ENCODE data around the gene CADM4. TPM values are rescaled to one million over a fixed set of nuclear protein-coding genes. Genes with fewer than 3 reads are reported as not detected.

CADM4 gene
- total RNA-seq, 1 experiment from 2014 or later, result 28.7 TPM

DNA sequence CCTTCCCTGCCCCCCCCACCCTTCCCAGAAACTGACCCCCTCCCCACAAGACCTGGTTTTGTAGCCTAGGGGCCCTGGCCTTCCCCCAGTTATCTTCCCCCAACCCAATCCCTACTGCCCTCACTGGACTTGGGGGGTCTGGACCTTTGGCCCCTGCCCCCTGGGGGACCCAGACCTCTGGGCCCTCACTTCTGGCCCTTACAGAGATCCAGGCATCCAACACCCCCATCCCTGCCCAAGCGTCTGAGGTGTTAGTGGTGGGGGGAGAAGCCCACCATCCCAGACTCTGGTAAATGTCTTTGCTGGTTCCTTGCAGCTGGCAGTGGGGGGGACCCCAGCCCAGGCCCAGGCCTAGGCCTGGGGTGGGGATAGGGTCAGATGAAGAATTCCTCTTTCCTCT is 16.7 kb downstream of the CADM4 start:
- BruUV-seq (replicated peaks), result no TSS peak
- Histone ChIP-seq H4K20me1 (ENCODE audit: insufficient read depth) (no peaks in the 10 kb centered on the region), H3K4me2 (ENCODE audit: low read length) (no peak overlapping the region), H3K9me3 (ENCODE audit: control insufficient read depth in 1 of 2, insufficient read depth in 1 of 2, low read depth in 1 of 2, low read length in 2 of 2) (no peaks in the 10 kb centered on the region), H3K79me2 (ENCODE audit: insufficient read depth, low read length) (peaks cover 13% of the 10 kb centered on the region), H3K4me3 (replicated peaks in 1 of 2; ENCODE audit: low read depth in 1 of 2, low read length in 2 of 2) (no peak overlapping the region), H3K9ac (ENCODE audit: low read length) (no peak overlapping the region), H3K27me3 (ENCODE audit: insufficient read depth, low read length) (no peaks in the 10 kb centered on the region), H3K4me1 (ENCODE audit: control insufficient read depth in 1 of 2, insufficient read depth in 2 of 2, low read length in 2 of 2) (peaks cover 19 to 39% of the 10 kb centered on the region in 2 experiments), H3K27ac (ENCODE audit: low read depth, low read length) (no peak overlapping the region; the same call in 1 of the 2 replicates), H2AFZ (ENCODE audit: low read depth, low read length, poor library complexity, severe bottlenecking) (no peak overlapping the region), H3K9me2 (ENCODE audit: insufficient read depth) (no peaks in the 10 kb centered on the region), H3K36me3 (ENCODE audit: control insufficient read depth in 1 of 2, insufficient read depth in 2 of 2, low read length in 2 of 2) (no peaks in the 10 kb centered on the region)
- intact Hi-C loops (cut with micrococcal nuclease), result no loop called here
- TF ChIP-seq FOSL1 (IDR thresholded peaks at IDR 0.05; ENCODE audit: low read depth) (no peak), EZH2 (IDR thresholded peaks at IDR 0.05) (no peak), POLR2A (IDR thresholded peaks at IDR 0.05; ENCODE audit: borderline replicate concordance, extremely low read depth, insufficient read depth, insufficient read length) (no peak), SIN3A (IDR thresholded peaks at IDR 0.05; ENCODE audit: low read depth) (no peak), JUND (IDR thresholded peaks at IDR 0.05) (no peak), TCF7L2 (IDR thresholded peaks at IDR 0.05; ENCODE audit: borderline replicate concordance, extremely low read depth, insufficient read depth, insufficient read length) (no peak), ZFX (IDR thresholded peaks at IDR 0.05) (no peak), CEBPB (IDR thresholded peaks at IDR 0.05; ENCODE audit: low read depth) (no peak), EGR1 (IDR thresholded peaks at IDR 0.05; ENCODE audit: low read depth) (no peak), YY1 (IDR thresholded peaks at IDR 0.05; ENCODE audit: extremely low read depth, insufficient replicate concordance, low read depth, low read length) (no peak), EZH2phosphoT487 (IDR thresholded peaks at IDR 0.05; ENCODE audit: borderline replicate concordance) (no peak), RAD21 (IDR thresholded peaks at IDR 0.05; ENCODE audit: low read depth) (no peak), ZNF274 (IDR thresholded peaks at IDR 0.05; ENCODE audit: low read depth, low read length) (no peak), SRF (IDR thresholded peaks at IDR 0.05; ENCODE audit: low read depth) (no peak)
- TF ChIP-seq, protein P1, sequence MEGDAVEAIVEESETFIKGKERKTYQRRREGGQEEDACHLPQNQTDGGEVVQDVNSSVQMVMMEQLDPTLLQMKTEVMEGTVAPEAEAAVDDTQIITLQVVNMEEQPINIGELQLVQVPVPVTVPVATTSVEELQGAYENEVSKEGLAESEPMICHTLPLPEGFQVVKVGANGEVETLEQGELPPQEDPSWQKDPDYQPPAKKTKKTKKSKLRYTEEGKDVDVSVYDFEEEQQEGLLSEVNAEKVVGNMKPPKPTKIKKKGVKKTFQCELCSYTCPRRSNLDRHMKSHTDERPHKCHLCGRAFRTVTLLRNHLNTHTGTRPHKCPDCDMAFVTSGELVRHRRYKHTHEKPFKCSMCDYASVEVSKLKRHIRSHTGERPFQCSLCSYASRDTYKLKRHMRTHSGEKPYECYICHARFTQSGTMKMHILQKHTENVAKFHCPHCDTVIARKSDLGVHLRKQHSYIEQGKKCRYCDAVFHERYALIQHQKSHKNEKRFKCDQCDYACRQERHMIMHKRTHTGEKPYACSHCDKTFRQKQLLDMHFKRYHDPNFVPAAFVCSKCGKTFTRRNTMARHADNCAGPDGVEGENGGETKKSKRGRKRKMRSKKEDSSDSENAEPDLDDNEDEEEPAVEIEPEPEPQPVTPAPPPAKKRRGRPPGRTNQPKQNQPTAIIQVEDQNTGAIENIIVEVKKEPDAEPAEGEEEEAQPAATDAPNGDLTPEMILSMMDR (IDR thresholded peaks at IDR 0.05 in 2 of 3, conservative IDR thresholded peaks at IDR 0.05 in 1 of 3; ENCODE audit: borderline replicate concordance in 1 of 3, insufficient read depth in 1 of 3, low read depth in 2 of 3, low read length in 2 of 3), result no peak
- TF ChIP-seq, protein P2, sequence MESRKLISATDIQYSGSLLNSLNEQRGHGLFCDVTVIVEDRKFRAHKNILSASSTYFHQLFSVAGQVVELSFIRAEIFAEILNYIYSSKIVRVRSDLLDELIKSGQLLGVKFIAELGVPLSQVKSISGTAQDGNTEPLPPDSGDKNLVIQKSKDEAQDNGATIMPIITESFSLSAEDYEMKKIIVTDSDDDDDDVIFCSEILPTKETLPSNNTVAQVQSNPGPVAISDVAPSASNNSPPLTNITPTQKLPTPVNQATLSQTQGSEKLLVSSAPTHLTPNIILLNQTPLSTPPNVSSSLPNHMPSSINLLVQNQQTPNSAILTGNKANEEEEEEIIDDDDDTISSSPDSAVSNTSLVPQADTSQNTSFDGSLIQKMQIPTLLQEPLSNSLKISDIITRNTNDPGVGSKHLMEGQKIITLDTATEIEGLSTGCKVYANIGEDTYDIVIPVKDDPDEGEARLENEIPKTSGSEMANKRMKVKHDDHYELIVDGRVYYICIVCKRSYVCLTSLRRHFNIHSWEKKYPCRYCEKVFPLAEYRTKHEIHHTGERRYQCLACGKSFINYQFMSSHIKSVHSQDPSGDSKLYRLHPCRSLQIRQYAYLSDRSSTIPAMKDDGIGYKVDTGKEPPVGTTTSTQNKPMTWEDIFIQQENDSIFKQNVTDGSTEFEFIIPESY (IDR thresholded peaks at IDR 0.05; ENCODE audit: extremely low read depth, insufficient replicate concordance, low read length), result no peak
- TF ChIP-seq, protein P3, sequence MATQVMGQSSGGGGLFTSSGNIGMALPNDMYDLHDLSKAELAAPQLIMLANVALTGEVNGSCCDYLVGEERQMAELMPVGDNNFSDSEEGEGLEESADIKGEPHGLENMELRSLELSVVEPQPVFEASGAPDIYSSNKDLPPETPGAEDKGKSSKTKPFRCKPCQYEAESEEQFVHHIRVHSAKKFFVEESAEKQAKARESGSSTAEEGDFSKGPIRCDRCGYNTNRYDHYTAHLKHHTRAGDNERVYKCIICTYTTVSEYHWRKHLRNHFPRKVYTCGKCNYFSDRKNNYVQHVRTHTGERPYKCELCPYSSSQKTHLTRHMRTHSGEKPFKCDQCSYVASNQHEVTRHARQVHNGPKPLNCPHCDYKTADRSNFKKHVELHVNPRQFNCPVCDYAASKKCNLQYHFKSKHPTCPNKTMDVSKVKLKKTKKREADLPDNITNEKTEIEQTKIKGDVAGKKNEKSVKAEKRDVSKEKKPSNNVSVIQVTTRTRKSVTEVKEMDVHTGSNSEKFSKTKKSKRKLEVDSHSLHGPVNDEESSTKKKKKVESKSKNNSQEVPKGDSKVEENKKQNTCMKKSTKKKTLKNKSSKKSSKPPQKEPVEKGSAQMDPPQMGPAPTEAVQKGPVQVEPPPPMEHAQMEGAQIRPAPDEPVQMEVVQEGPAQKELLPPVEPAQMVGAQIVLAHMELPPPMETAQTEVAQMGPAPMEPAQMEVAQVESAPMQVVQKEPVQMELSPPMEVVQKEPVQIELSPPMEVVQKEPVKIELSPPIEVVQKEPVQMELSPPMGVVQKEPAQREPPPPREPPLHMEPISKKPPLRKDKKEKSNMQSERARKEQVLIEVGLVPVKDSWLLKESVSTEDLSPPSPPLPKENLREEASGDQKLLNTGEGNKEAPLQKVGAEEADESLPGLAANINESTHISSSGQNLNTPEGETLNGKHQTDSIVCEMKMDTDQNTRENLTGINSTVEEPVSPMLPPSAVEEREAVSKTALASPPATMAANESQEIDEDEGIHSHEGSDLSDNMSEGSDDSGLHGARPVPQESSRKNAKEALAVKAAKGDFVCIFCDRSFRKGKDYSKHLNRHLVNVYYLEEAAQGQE (IDR thresholded peaks at IDR 0.05; ENCODE audit: low read depth), result no peak
- TF ChIP-seq, protein P4, sequence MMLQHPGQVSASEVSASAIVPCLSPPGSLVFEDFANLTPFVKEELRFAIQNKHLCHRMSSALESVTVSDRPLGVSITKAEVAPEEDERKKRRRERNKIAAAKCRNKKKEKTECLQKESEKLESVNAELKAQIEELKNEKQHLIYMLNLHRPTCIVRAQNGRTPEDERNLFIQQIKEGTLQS (IDR thresholded peaks at IDR 0.05), result no peak
- RAD21 ChIA-PET (ENCODE audit: low non-redundant PET in 1 of 2, low total read pairs in 2 of 2, uncharacterized antibody in 2 of 2, unreplicated experiment in 2 of 2), result no interaction called here
- DNase-seq (ENCODE audit: low read depth, low spot score), result no peak
- CTCF ChIA-PET, result no interaction called here
- no peak for ATAC-seq
- POLR2A ChIA-PET, result interaction anchor here (1.2 kb wide), 1 partner anchor 27 kb away, joined by 4 read pairs; the partner anchor contains the start of genes IRGQ and ZNF576
